Measurements from ENCODE around the gene MTNR1B. TPM values are rescaled to one million over a fixed set of nuclear protein-coding genes. Genes with fewer than 3 reads are reported as not detected.

MTNR1B gene
- total RNA-seq, 6 experiments from 2014 or later, result not detected

- Mint-ChIP-seq H3K27ac (no peak overlapping the region), H3K4me3 (no peak overlapping the region), H3K36me3 (ENCODE audit: low read depth) (peaks cover 8% of the 10 kb centered on the region; the same call in 1 of the 2 replicates), H3K9me3 (peaks cover 15% of the 10 kb centered on the region), H3K4me1 (ENCODE audit: low read depth) (no peaks in the 10 kb centered on the region), H3K27me3 (ENCODE audit: insufficient read depth) (peaks cover 12% of the 10 kb centered on the region)
- no peak for DNase-seq
- TF ChIP-seq, protein P1, sequence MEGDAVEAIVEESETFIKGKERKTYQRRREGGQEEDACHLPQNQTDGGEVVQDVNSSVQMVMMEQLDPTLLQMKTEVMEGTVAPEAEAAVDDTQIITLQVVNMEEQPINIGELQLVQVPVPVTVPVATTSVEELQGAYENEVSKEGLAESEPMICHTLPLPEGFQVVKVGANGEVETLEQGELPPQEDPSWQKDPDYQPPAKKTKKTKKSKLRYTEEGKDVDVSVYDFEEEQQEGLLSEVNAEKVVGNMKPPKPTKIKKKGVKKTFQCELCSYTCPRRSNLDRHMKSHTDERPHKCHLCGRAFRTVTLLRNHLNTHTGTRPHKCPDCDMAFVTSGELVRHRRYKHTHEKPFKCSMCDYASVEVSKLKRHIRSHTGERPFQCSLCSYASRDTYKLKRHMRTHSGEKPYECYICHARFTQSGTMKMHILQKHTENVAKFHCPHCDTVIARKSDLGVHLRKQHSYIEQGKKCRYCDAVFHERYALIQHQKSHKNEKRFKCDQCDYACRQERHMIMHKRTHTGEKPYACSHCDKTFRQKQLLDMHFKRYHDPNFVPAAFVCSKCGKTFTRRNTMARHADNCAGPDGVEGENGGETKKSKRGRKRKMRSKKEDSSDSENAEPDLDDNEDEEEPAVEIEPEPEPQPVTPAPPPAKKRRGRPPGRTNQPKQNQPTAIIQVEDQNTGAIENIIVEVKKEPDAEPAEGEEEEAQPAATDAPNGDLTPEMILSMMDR (IDR thresholded peaks at IDR 0.05), result no peak
Observed at GRCh38 chr11:92954003-92954402, 15.4 kb upstream of the MTNR1B start.

DNA sequence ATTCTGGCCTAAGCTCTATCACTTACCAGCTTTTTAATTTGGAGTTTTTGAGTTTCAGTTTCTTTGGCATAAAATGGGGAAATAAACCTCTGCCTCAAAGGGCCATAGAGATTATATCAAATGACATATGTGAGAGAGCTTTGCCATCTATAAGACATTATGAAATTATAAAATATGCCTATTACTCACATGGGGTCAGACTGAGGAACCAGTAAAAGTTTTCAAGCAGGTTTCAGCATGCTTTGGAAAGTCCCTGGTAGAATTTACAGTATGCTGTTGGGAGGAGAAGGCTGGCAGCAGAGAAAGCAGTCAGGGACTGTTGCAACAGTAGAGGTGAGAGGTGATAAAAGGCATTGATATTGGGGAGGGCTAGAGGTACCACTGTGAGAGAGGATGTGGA, 13.6 kb upstream of the MTNR1B start:
- no peaks in the 10 kb centered on the region for H3K4me1 Mint-ChIP-seq (ENCODE audit: low read depth)
- TF ChIP-seq, protein P1 (IDR thresholded peaks at IDR 0.05), result no peak
- DNase-seq, result no peak
- H3K36me3 Mint-ChIP-seq (ENCODE audit: low read depth), result no peaks in the 10 kb centered on the region
- H3K4me3 Mint-ChIP-seq, result no peak overlapping the region
- no peak overlapping the region for H3K27ac Mint-ChIP-seq
- peaks cover 12% of the 10 kb centered on the region for H3K27me3 Mint-ChIP-seq (ENCODE audit: insufficient read depth)
- no peaks in the 10 kb centered on the region for H3K9me3 Mint-ChIP-seq

- Mint-ChIP-seq H3K4me1 (ENCODE audit: low read depth) (no peaks in the 10 kb centered on the region), H3K27me3 (ENCODE audit: insufficient read depth) (peaks cover 9% of the 10 kb centered on the region), H3K36me3 (ENCODE audit: low read depth) (no peaks in the 10 kb centered on the region), H3K9me3 (no peaks in the 10 kb centered on the region), H3K27ac (no peak overlapping the region), H3K4me3 (no peak overlapping the region)
- DNase-seq, result no peak
- TF ChIP-seq, protein P1 (IDR thresholded peaks at IDR 0.05), result no peak
Observed at GRCh38 chr11:92960886-92961285, 8.6 kb upstream of the MTNR1B start.

GRCh38 chr11:92962446-92962845, 7.0 kb upstream of the MTNR1B start:
- no peak overlapping the region for H3K4me3 Mint-ChIP-seq
- TF ChIP-seq, protein P1 (IDR thresholded peaks at IDR 0.05), result no peak

DNA sequence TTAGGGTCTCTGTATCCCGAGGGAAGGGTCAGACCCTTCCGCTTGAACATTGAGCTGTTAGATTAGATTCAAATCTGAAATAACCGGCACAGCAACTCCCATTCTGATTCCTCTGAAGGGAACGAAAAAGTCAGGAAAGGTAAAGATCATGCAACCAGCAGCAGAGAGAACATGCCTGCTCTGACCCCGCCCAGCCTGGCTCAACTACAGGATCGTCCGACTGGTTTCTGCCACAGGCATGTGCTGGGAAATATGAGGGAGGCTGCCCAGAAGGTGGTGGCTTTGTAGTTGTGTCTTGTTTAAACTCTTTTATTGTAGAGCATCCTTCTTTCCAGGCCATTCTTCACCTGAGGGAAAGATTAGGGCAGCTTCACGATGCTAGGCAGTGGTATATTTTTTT, 5.0 kb upstream of the MTNR1B start:
- DNase-seq, result no peak
- TF ChIP-seq, protein P1 (IDR thresholded peaks at IDR 0.05), result no peak
- Mint-ChIP-seq H3K4me3 (no peak overlapping the region), H3K9me3 (no peaks in the 10 kb centered on the region), H3K36me3 (ENCODE audit: low read depth) (no peaks in the 10 kb centered on the region), H3K4me1 (ENCODE audit: low read depth) (no peaks in the 10 kb centered on the region), H3K27me3 (ENCODE audit: insufficient read depth) (peaks cover 13% of the 10 kb centered on the region), H3K27ac (no peak overlapping the region)

More at GRCh38 chr11:92962446-92962845, 7.0 kb upstream of the MTNR1B start:
- H3K36me3 Mint-ChIP-seq (ENCODE audit: low read depth), result no peaks in the 10 kb centered on the region
- DNase-seq, result no peak
- no peaks in the 10 kb centered on the region for H3K4me1 Mint-ChIP-seq (ENCODE audit: low read depth)
- H3K9me3 Mint-ChIP-seq, result no peaks in the 10 kb centered on the region
- H3K27ac Mint-ChIP-seq, result no peak overlapping the region
- H3K27me3 Mint-ChIP-seq (ENCODE audit: insufficient read depth), result peaks cover 17% of the 10 kb centered on the region

DNA sequence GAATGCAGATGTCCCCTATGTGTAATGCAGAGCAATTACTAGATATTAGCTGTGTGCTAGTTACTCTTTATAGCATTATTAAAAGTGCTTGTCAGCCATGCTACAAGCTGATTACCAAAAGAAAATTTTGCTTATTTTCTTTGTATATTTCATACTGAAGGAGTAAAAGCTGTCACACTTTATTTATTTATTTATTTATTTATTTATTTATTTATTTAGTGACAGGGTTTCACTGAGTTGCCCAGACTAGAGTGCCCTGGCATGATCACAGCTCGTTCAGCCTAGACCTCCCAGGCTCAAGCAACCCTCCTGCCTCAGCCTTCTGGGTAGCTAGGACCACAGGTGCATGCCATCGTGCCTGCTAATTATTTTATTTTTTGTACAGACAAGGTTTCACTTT, 4.3 kb upstream of the MTNR1B start:
- DNase-seq, result no peak
- peaks cover 17% of the 10 kb centered on the region for H3K27me3 Mint-ChIP-seq (ENCODE audit: insufficient read depth)
- H3K4me1 Mint-ChIP-seq (ENCODE audit: low read depth), result no peaks in the 10 kb centered on the region
- H3K27ac Mint-ChIP-seq, result no peak overlapping the region
- H3K9me3 Mint-ChIP-seq, result no peaks in the 10 kb centered on the region
- H3K4me3 Mint-ChIP-seq, result no peak overlapping the region
- H3K36me3 Mint-ChIP-seq (ENCODE audit: low read depth), result no peaks in the 10 kb centered on the region
- TF ChIP-seq, protein P1 (IDR thresholded peaks at IDR 0.05), result no peak
